Immature natural killer cell (primary cell): ENCODE results near the gene KLHL22. TPM values are rescaled to one million over a fixed set of nuclear protein-coding genes. Genes with fewer than 3 reads are reported as not detected.

Source experiments
- DNase-seq, 3 donors: peaks; one replicate each; pipeline ENCODE4 v3.0.0; 2022; ENCODE audit warnings: mixed read lengths in 1 of 3
- H3K27ac Mint-ChIP-seq, 6 donors: one replicate each; pipeline ENCODE4 v1.8.0; 2020; ENCODE audit warnings: mixed read lengths in 6 of 6, mild to moderate bottlenecking in 5 of 6, inconsistent platforms in 4 of 6, moderate library complexity in 3 of 6
- H3K27me3 Mint-ChIP-seq, 3 donors: one replicate each; pipeline ENCODE4 v1.8.0; 2020 to 2021; ENCODE audit warnings: low read depth in 3 of 3, mild to moderate bottlenecking in 3 of 3, mixed read lengths in 3 of 3, moderate library complexity in 3 of 3, inconsistent platforms in 1 of 3
- H3K36me3 Mint-ChIP-seq, 3 donors: one replicate each; pipeline ENCODE4 v1.8.0; 2020; ENCODE audit warnings: mixed read lengths in 3 of 3, inconsistent platforms in 2 of 3, mild to moderate bottlenecking in 2 of 3
- H3K4me1 Mint-ChIP-seq, 2 donors: one replicate each; pipeline ENCODE4 v1.8.0; 2020; ENCODE audit warnings: inconsistent platforms in 2 of 2, mild to moderate bottlenecking in 2 of 2, mixed read lengths in 2 of 2, moderate library complexity in 1 of 2
- H3K4me3 Mint-ChIP-seq, 5 donors: one replicate each; pipeline ENCODE4 v1.8.0; 2020; ENCODE audit warnings: mild to moderate bottlenecking in 5 of 5, mixed read lengths in 5 of 5, inconsistent platforms in 3 of 5, moderate library complexity in 3 of 5
- H3K9me3 Mint-ChIP-seq, 6 donors: one replicate each; pipeline ENCODE4 v1.8.0; 2020; ENCODE audit warnings: mild to moderate bottlenecking in 6 of 6, mixed read lengths in 6 of 6, inconsistent platforms in 4 of 6, moderate library complexity in 3 of 6
- polyA plus RNA-seq, 3 donors: library from polyadenylated mRNA; unstranded; fragments of 300-500 nt; fragmentation: Illumina TruSeq; gene quantifications; one replicate each; pipeline ENCODE4 v1.2.3, GENCODE V29; 2021

Gene KLHL22
- polyA plus RNA-seq, 3 donors from 2014 or later, result 12.8 to 26.3 (median 26.1) TPM

GRCh38 chr22:20531154-20531403, 35.5 kb upstream of the KLHL22 start:
- no peak for DNase-seq
- H3K27me3 Mint-ChIP-seq, result peaks cover 0 to 3% (median 0%) of the 10 kb centered on the region in 3 donors
- H3K27ac Mint-ChIP-seq, result peak overlapping the region in 4 of 6 donors; percentile 8 to 96 (median 62)
- peaks cover 0 to 14% (median 5%) of the 10 kb centered on the region in 3 donors for H3K36me3 Mint-ChIP-seq
- no peak overlapping the region for H3K4me3 Mint-ChIP-seq
- peaks cover 68 to 84% of the 10 kb centered on the region in 2 donors for H3K4me1 Mint-ChIP-seq
- H3K9me3 Mint-ChIP-seq, result no peaks in the 10 kb centered on the region

GRCh38 chr22:20530368-20531153, 35.0 kb upstream of the KLHL22 start:
- Mint-ChIP-seq H3K36me3 (peaks cover 0 to 14% (median 5%) of the 10 kb centered on the region in 3 donors), H3K4me1 (peaks cover 66 to 82% of the 10 kb centered on the region in 2 donors), H3K27ac (peak overlapping the region; percentile 23 to 96 (median 62)), H3K4me3 (peak overlapping the region in 2 of 5 donors; percentile 36 to 46), H3K27me3 (peaks cover 0 to 3% (median 0%) of the 10 kb centered on the region in 3 donors), H3K9me3 (no peaks in the 10 kb centered on the region)
- DNase-seq, result no peak

- Mint-ChIP-seq H3K27ac (peak overlapping the region in 2 of 6 donors; percentile 34 to 38), H3K4me1 (peaks cover 62 to 78% of the 10 kb centered on the region in 2 donors), H3K36me3 (peaks cover 0 to 18% (median 5%) of the 10 kb centered on the region in 3 donors), H3K9me3 (no peaks in the 10 kb centered on the region), H3K27me3 (peaks cover 0 to 3% (median 1%) of the 10 kb centered on the region in 3 donors), H3K4me3 (no peak overlapping the region)
- no peak for DNase-seq
Observed at GRCh38 chr22:20528405-20528978, 32.9 kb upstream of the KLHL22 start.

- peak overlapping the region; percentile 36 to 82 (median 56) for H3K27ac Mint-ChIP-seq
- H3K4me3 Mint-ChIP-seq, result no peak overlapping the region
- no peaks in the 10 kb centered on the region for H3K9me3 Mint-ChIP-seq
- peaks cover 62 to 78% of the 10 kb centered on the region in 2 donors for H3K4me1 Mint-ChIP-seq
- peaks cover 0 to 3% (median 1%) of the 10 kb centered on the region in 3 donors for H3K27me3 Mint-ChIP-seq
- H3K36me3 Mint-ChIP-seq, result peaks cover 0 to 18% (median 5%) of the 10 kb centered on the region in 3 donors
- no peak for DNase-seq
Observed at GRCh38 chr22:20526628-20527355, 31.2 kb upstream of the KLHL22 start.

- Mint-ChIP-seq H3K4me1 (peaks cover 58 to 73% of the 10 kb centered on the region in 2 donors), H3K27me3 (peaks cover 0 to 3% (median 1%) of the 10 kb centered on the region in 3 donors), H3K27ac (peak overlapping the region in 5 of 6 donors; percentile 36 to 82 (median 55)), H3K4me3 (peak overlapping the region in 1 of 5 donors; percentile 6), H3K9me3 (no peaks in the 10 kb centered on the region), H3K36me3 (peaks cover 0 to 18% (median 5%) of the 10 kb centered on the region in 3 donors)
- DNase-seq, result no peak
Observed at GRCh38 chr22:20526305-20526627, 30.7 kb upstream of the KLHL22 start.

- no peak for DNase-seq
- Mint-ChIP-seq H3K27me3 (peaks cover 0 to 3% (median 1%) of the 10 kb centered on the region in 3 donors), H3K9me3 (no peaks in the 10 kb centered on the region), H3K4me1 (peaks cover 56 to 69% of the 10 kb centered on the region in 2 donors), H3K4me3 (peak overlapping the region in 2 of 5 donors; percentile 18 to 26), H3K36me3 (peaks cover 5 to 24% (median 7%) of the 10 kb centered on the region in 3 donors), H3K27ac (peak overlapping the region; percentile 62 to 87 (median 76))
Observed at GRCh38 chr22:20525048-20525447, 29.5 kb upstream of the KLHL22 start.

- no peak for DNase-seq
- Mint-ChIP-seq H3K4me1 (peaks cover 65 to 76% of the 10 kb centered on the region in 2 donors), H3K4me3 (peak overlapping the region; percentile 31 to 50 (median 40))
Observed at GRCh38 chr22:20524004-20524481, 28.4 kb upstream of the KLHL22 start.

GRCh38 chr22:20523086-20523983, 27.7 kb upstream of the KLHL22 start:
- H3K27me3 Mint-ChIP-seq, result peaks cover 0 to 2% (median 1%) of the 10 kb centered on the region in 3 donors
- peak overlapping the region in 4 of 5 donors; percentile 31 to 49 (median 34) for H3K4me3 Mint-ChIP-seq
- no peak for DNase-seq
- peak overlapping the region; percentile 61 to 92 (median 86) for H3K27ac Mint-ChIP-seq
- H3K9me3 Mint-ChIP-seq, result no peaks in the 10 kb centered on the region
- H3K4me1 Mint-ChIP-seq, result peaks cover 71 to 78% of the 10 kb centered on the region in 2 donors
- H3K36me3 Mint-ChIP-seq, result peaks cover 5 to 24% (median 9%) of the 10 kb centered on the region in 3 donors

More at GRCh38 chr22:20524004-20524481, 28.4 kb upstream of the KLHL22 start:
- Mint-ChIP-seq H3K27ac (peak overlapping the region; percentile 60 to 92 (median 86)), H3K27me3 (peaks cover 0 to 2% (median 1%) of the 10 kb centered on the region in 3 donors), H3K9me3 (no peaks in the 10 kb centered on the region), H3K36me3 (peaks cover 5 to 24% (median 7%) of the 10 kb centered on the region in 3 donors)

GRCh38 chr22:20522134-20523004, 26.8 kb upstream of the KLHL22 start:
- H3K27me3 Mint-ChIP-seq, result peaks cover 0 to 2% (median 1%) of the 10 kb centered on the region in 3 donors
- H3K4me1 Mint-ChIP-seq, result peaks cover 78 to 82% of the 10 kb centered on the region in 2 donors
- H3K9me3 Mint-ChIP-seq, result no peaks in the 10 kb centered on the region
- H3K4me3 Mint-ChIP-seq, result peak overlapping the region in 4 of 5 donors; percentile 2 to 64 (median 26)
- DNase-seq, result no peak
- peaks cover 0 to 19% (median 10%) of the 10 kb centered on the region in 3 donors for H3K36me3 Mint-ChIP-seq
- peak overlapping the region; percentile 20 to 87 (median 76) for H3K27ac Mint-ChIP-seq

- H3K9me3 Mint-ChIP-seq, result no peaks in the 10 kb centered on the region
- peak overlapping the region; percentile 41 to 88 (median 83) for H3K27ac Mint-ChIP-seq
- DNase-seq, result no peak
- peaks cover 0 to 1% (median 0%) of the 10 kb centered on the region in 3 donors for H3K27me3 Mint-ChIP-seq
- peaks cover 79 to 86% of the 10 kb centered on the region in 2 donors for H3K4me1 Mint-ChIP-seq
- H3K4me3 Mint-ChIP-seq, result peak overlapping the region in 1 of 5 donors; percentile 6
- peaks cover 0 to 10% (median 10%) of the 10 kb centered on the region in 3 donors for H3K36me3 Mint-ChIP-seq
Observed at GRCh38 chr22:20520093-20520511, 24.5 kb upstream of the KLHL22 start.

- Mint-ChIP-seq H3K27ac (peak overlapping the region in 5 of 6 donors; percentile 11 to 88 (median 35)), H3K36me3 (peaks cover 0 to 10% (median 10%) of the 10 kb centered on the region in 3 donors), H3K9me3 (no peaks in the 10 kb centered on the region), H3K4me3 (no peak overlapping the region), H3K4me1 (peaks cover 79 to 86% of the 10 kb centered on the region in 2 donors), H3K27me3 (peaks cover 0 to 1% (median 0%) of the 10 kb centered on the region in 3 donors)
- DNase-seq, result no peak
Observed at GRCh38 chr22:20519558-20519957, 24.0 kb upstream of the KLHL22 start.
